HG03196 (cell line): Measurements from ENCODE around the gene SNX30.

ENCODE experiments used
- ATAC-seq: cut with Tn5 transposase; IDR thresholded peaks from one replicate; pipeline ENCODE4 v1.9.1; 2021; ENCODE audit not compliant: unreplicated experiment

Gene SNX30

DNA sequence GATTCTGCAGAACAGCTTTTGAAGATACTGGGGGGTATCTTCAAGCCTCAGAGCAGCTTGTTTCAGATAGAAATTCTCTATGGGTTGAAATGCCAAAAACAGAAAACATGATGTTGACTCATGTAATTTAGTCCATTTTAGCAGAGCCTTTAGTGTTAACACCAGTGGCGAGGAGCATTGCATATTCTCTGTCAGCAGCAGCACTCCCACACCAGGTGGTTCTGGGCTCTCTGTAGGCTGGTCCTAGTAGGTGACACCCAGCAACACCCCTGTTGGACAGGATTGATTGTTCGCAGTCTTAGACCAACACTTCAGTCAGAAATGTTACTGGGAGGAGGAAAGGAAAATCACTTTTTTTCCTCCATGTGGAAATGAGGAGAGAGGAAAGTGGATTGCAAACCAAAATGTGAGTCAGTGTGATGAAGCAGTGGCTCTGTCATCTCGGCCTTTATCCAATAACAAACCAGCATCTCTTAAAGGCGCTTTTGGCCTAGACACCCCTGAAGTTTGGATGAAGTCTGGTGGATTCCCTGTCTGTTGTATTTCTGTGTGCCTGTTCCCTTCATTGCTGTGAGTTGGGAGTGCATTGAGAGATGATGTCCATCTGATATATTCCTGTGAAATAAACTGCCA, 123.3 kb downstream of the SNX30 start:
- no peak for ATAC-seq

DNA sequence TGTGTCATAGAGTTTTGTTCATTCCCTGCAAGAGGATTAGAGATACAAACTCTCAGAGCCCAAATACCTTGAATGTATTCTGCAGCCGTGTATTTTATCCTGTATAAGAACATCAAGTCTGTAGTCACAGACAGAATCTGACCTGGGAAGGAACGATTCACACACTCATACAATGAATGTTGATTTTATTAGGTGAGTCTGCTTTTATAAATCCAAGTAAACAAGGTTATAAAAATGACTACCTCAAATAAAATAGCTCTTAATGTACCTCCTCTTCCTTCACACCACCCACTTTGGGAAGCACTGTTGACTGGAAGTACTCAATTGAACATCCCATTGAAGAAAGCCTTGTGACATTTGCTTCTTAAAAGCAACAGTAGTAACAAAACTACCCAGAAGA, 128.2 kb downstream of the SNX30 start:
- no peak for ATAC-seq

DNA sequence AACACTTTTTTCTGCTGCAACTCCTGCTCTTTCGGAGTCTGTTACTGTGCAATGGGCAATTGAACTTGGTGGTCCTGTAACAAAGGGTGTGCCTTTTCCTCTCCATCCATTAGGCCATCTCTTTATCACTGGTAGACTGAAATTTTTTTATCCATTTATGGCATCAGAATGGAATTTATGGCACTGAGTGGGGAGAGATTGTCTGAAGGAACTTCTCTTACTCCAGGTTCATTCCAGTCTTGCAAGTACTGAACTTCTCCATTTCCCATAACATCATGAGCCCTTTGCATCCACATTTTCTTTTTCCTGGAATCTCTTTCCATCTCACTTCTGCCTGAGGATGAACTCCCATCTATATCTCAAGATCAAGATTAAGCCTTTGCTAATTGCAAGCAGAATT, 130.1 kb downstream of the SNX30 start:
- ATAC-seq: no peak

DNA sequence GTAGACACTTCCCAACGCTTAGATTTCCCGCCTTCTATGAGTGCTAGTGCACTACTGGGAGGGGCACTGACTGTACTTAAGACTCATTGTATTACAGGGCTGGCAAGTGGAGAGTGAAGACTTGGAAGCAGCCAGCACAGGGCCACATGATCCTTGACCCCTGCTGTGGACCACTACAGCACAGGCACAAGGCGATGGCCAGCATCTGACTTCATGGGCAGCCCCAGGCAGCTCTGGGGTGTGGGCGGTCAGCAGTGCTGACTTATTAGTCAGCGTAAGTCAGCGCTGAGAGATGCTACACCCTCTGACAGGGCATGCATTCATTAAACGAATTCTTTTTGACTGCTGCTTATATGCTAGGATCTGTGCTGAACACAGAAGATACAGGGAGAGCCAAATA, 130.8 kb downstream of the SNX30 start:
- no peak for ATAC-seq

DNA sequence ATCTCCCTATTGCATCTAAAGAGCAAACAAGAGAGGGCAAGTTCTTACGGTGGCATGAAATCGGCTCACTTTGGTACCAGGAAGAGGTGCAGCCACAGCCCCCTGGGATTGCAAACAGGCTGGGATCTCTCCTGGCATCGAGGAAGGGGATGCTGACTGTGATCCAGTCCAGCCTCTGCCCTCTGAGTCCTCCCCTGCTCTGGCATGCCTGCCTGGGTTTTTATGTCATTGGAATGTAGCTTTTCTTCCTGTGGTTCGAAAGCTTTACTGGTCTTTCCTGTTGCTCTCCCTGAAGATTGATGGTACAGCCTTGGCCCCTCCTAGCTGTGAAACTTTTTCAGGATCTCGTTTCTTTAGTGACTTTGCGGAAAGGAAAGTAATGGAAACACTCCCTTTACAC, 133.5 kb downstream of the SNX30 start:
- ATAC-seq: no peak

DNA sequence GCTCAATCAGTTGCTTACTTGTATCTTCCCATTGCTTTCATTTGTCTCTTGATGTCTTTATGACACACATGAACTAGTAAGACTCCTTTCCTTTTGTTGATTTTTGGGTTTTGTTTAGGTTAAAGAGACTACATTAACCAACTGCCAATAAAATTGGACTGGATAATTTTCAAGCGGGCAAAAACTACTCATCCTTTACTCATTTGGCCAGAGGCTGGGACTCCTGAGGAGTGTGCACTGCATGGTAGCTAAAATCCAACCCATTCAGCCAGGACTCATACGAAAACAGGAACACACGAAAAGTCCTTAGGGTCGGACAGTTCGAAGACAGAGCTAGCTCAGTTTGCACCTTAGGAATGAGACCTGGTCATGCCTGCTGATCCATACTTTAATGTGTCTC, 134.2 kb downstream of the SNX30 start:
- ATAC-seq: no peak

DNA sequence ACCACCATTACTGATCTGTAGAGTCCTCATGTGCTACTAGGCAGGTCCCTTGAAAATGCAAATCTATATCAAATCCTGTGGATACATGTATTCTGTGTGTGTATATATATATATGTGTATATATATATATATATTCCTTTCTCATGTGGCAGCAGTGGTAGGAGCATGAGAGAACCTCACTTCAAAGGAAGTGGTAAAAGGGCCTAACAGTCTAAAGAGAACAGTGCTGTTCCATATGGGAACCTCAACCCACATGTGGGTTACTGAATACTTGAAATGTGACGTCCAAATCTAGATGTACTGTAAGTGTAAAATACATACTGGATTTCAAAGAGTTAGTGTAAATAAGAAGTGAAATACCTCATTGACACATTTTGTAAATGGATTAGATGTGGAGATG, 134.8 kb downstream of the SNX30 start:
- no peak for ATAC-seq

DNA sequence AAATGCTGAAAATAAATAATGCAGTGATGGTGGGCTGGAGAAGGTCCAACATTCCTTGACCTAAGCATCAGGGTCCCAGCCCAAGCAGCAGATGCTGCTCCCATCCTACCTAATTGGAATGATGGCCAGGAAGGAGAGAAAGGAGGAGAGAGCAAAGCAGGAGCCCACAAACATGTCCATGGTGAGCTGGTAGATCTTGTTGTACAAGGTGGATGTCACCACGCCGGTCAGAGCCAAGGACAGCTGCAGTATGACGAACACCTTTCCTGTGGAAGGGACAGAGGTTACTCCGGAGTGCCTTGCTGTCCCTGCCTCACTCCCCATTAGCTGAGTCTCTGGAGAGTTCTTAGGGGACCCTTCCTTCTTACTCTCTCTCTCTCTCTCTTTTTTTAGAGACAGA, 135.8 kb downstream of the SNX30 start:
- no peak for ATAC-seq

DNA sequence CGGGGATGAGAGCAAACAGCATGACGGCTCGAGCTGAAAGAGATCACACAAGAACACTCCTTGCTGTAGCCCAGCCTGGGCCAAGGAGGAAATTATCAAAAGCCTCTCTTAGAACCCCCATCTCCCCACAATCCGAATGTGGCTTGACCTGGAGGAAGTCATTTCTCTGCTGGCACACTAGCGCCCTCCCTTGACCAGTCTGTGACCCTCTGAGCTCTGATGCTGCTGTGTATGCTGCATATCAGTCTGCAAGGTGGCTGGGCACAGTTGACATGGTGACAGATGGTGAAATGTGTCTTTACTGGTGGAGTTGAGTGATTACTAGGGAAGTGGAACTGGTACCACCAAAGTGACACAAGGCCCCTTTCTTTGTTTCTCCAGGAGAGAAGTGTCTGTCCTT, 136.8 kb downstream of the SNX30 start:
- no peak for ATAC-seq

DNA sequence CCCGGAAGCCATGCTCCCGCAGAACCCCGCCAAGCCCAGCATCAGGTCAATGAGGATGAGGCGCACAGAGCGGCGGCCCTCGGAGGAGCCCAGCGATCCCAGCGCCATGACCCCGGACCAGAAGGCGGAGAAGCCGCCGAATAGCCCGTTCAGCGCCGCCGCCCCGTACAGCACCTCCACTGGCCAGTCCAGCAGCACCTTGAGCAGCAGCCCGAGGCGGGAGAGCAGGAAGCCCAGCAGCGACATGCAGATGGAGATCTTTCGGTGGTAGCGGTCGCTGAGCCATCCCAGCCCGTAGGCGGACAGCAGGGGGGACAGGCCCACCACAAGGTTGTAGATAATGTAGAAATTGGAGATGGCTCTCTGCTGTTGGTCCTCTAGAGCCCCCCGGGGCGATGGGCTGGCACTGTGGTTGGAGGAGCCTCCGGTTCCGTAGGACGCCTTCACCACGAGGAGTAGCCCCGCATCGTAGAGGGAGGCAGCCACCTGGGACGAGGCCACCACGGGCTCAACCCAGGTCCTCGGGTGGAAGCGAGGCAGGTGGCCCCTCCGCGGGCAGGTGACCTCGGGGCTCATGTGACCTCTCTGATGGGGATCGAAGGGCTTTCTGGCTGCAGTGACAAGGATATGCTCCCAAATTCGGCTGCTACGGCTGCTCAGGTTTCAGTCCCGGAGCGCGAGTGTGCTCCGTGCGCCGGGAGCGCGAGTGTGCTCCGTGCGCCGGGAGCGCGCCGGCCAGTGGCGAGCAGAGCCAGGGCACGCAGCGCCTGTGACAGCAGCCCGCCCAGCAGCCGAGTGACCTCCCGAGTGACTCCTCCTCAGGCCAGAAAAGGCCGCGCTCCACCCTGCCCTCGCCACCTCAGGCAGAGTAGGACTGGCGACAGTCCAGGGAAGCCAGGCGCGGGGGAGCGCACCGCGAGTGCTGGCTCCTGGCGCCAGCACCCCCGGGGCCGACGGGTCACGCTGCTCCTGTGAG, 139.8 kb downstream of the SNX30 start, which contains the start of gene SLC46A2:
Gene SLC46A2, minus strand, starts transcription at position 771 of the 976 bp plus-strand sequence. Its CDS starts 195 bp downstream, at position 576.
- no peak for ATAC-seq

DNA sequence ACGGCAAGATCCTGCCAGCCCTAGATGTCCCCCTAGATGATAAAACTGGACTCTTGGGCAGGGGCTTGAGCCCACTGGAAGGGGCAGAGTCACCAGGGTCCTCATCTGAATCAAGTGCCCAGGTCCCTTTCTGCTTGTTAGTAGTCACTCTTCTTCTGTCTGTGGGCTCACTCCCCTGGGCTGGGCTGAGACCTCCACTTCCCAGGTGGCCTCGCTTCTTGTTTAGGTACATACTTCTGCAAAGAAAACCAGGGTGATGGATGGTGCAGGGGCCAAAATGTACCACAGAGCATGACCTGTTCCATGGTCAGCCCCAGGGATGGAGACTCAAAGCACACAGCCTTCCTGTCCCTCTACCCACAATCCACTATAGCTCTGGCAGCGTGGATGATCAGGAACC, 141.0 kb downstream of the SNX30 start:
- ATAC-seq: no peak

DNA sequence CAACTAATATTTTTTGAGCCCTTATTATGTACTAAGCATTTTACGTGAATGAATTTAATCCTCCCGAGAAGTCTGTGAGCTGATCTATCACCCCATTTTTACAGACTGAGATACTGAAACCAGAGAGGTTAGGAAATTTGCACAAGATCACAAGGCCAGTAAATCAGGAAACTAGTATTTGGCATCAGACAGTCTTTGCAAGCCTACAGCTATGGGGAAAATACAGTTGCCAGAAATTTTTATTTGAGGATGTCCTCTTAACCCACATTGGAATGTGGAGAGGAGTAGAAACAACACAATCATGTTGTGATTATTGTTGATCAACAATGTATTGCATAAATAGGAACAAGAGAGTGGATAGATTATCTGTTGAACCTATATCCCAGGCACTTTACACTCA, 142.4 kb downstream of the SNX30 start:
- ATAC-seq: no peak

DNA sequence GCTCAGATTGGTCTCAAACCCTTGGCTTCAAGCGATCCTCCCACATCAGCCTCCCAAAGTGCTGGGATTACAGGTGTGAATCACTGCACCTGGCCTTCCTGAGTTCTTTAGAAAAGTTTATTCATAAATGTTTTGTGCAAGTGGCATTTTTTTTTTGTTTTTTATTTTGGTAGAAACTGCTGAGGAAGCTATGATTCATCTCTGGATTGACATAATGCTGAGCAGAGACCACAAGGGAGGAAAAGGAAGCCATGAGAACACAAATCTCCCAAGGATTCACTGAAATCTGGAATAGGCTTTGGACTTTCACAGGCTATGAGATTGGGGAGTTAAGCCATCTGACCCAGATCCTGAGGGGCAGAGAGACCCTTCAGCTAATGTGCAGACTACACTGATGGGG, 143.5 kb downstream of the SNX30 start:
- no peak for ATAC-seq

DNA sequence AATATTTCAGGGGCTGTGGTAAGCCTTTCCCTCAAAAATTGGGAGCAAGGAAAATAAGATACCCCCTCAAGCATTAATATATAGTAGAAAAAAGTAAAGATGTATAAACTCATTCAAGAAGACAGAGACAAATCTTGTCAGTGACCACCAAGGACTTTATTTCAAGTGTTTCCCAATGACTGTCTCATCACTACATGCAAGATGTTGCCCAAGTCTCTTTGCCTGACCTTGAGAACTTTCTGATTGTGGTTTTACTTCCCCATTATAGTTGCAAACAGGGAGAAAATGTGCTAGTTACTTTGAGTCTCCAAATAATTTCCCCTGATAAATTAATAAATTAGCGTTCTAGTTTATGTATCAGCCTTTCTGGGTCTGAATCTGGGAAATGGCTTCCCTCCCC, 144.1 kb downstream of the SNX30 start:
- ATAC-seq: no peak

DNA sequence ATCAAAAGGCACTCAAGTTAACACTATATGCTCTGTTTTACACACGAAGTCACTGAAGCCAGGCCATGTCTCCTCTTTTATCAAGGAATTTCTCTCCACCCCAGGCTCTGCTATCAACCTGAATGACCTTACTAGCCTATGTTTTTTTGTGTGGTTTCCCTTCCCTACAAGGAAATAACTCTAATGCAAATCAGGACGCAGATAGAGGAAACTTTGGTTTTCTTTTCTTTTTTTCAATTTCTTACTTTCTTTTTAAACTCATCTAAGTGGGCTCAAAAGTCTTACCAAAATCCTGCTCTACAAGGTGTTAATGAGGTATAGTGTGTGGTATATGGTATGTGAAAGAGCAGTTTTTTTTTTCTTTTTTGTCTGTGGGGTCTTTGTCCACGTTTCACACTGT, 145.6 kb downstream of the SNX30 start:
- no peak for ATAC-seq

DNA sequence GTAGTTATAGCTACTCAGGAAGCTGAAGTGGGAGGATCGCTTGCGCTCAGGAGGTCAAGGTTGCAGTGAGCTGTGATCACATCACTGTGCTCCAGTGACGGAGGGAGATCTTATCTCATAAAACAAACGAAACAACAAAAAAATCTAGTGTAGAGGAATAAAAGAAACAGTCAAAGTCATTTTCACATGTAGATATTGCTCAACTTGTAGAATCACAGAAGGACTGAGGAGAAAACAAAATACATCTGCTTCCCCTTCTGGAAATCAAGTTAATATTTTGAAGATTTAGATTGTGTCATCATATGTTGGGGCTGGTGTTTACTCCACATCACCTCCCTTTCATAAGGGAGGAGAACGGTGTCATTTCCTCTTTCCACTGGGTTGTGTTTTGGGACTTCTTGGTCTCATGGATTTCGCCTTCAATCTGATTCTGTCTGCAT, 148.3 kb downstream of the SNX30 start:
- ATAC-seq: no peak

DNA sequence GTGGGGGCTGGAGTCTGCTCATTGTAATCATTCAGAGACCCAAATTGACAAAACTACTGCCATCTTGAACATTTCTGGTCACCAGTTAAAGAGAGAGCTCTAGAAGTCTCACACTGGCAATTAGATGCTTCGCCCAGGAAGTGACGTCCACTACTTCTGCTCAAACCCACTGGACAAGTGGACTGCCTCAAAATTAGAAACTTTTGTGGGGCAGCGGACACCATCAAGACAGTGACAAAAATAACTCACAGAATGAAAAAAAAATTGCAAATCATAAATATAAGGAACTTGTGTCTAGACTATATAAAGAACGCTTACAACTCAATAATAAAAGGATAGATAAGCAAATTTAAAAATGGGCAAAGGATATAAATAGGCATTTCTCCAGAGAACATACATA, 149.9 kb downstream of the SNX30 start:
- ATAC-seq: no peak

DNA sequence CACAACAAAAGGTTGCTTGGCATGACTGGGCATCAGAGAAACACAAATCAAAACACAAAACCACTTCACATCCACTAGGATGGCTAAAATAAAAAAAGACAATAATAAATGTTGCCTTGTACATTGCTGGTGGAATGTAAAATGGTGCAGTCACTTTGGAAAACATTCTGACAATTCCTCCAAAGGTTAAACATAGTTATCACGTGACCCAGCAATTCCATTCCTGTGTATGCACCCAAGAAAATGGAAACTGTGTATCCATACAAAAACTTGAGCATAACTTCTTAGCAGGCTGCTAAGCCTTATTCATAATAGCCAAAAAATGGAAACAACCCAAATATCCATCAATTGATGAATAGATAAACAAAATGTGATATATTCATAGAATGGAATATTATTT, 150.3 kb downstream of the SNX30 start:
- ATAC-seq: no peak

DNA sequence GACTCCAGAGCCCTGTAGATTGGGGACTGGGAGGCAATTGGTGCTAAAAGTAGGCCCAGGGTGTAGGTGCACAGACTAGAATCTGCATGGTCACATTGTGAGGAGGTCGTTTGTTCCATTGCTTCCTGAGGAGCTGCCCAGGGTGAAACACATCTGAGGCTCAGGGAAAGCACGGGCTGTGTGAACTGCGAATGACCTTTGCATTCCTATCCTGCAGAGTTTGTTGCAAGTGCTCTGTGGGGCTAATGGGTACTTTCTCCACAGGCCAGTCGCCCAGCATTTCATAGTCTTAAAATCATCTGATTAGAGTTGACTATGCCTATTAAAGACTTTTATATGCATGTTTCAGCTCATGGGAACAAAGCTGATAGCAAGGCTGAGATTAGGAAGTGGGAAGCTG, 154.5 kb downstream of the SNX30 start:
- no peak for ATAC-seq

DNA sequence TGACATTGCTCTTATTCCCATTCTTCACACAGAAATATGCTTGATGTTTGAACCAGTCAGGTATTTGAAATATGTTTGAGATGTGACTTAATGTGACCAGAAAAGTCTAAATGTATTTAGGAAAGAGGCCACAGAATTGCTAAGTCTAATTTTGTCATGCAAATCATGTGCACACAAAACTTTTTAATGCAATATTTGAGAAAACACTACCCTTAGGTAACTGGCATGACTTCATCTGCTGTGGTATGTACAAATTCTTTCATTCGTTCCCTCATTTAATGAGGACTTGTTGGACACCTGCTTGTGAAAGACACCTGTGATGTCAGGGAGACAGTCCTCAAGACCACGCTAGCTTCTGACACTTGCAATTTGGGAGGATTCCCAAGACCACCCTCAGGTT, 161.2 kb downstream of the SNX30 start:
- ATAC-seq: no peak

DNA sequence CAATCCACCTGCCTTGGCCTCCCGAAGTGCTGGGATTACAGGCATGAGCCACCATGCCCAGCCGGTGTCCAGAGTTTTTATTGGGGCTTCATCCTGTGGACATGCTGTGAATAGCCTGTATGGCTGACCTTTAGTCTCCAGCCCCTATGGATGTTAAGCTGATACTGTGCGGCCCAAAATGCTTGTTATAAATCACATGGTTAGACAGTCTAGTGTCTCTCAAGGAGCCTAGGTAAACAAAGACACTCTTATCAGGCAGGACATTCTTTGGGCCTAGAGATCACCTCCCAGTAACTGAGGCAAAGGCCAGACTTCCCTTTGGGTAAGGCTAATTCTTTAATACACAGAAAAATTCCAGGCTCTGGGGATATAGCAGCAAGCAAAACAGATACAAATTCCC, 162.1 kb downstream of the SNX30 start:
- ATAC-seq: no peak

DNA sequence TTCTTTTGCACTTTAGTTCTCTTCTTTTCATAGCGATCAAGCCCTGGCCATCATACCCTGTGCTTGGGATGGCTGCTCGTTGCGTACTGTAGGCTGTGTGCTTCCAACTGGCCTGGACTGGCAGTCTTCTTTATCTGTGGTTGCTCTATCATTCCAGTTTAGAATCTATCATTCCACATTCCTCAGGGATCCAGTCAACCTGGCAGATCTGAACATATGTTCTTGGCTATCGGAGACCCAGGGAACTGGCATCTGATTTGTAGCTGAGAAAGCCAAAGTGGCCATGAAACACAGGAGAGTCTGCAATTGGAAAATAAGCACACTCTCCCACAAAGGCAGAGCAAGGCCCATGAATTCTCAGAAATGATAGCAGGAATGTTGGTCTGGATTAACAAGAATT, 162.8 kb downstream of the SNX30 start:
- ATAC-seq: no peak
